GOT3 (cell line): ENCODE results near the gene CAMK2B.

Source experiments
- DNase-seq: peaks from one replicate; lab custom pipeline; 2025; ENCODE audit warnings: mixed read lengths; lab: John Stamatoyannopoulos, UW

The CAMK2B gene

GRCh38 chr7:44329888-44330287, 4.5 kb upstream of the CAMK2B start:
- no peak for DNase-seq

- no peak for DNase-seq
Measured at GRCh38 chr7:44329081-44329480, 3.7 kb upstream of the CAMK2B start.

GRCh38 chr7:44327981-44328380, 2.6 kb upstream of the CAMK2B start:
- no peak for DNase-seq

GRCh38 chr7:44326261-44327125, 1.1 kb upstream of the CAMK2B start:
- DNase-seq: no peak

- no peak for DNase-seq
Measured at GRCh38 chr7:44325811-44326241, 432 bp upstream of the CAMK2B start.

- DNase-seq: no peak
Measured at GRCh38 chr7:44324481-44325200, 753 bp downstream of the CAMK2B start.

GRCh38 chr7:44324204-44324480, 1.3 kb downstream of the CAMK2B start:
- DNase-seq: no peak

- no peak for DNase-seq
Measured at GRCh38 chr7:44323381-44324203, 1.8 kb downstream of the CAMK2B start.

GRCh38 chr7:44322631-44323363, 2.6 kb downstream of the CAMK2B start:
- no peak for DNase-seq

GRCh38 chr7:44321796-44322195, 3.6 kb downstream of the CAMK2B start:
- no peak for DNase-seq

- DNase-seq: no peak
Measured at GRCh38 chr7:44320794-44321371, 4.5 kb downstream of the CAMK2B start.

GRCh38 chr7:44320141-44320540, 5.3 kb downstream of the CAMK2B start:
- DNase-seq: no peak

GRCh38 chr7:44318332-44318731, 7.1 kb downstream of the CAMK2B start:
- no peak for DNase-seq

- DNase-seq: no peak
Measured at GRCh38 chr7:44315301-44315903, 10.0 kb downstream of the CAMK2B start.

GRCh38 chr7:44313621-44314031, 11.8 kb downstream of the CAMK2B start:
- no peak for DNase-seq

- no peak for DNase-seq
Measured at GRCh38 chr7:44313016-44313415, 12.4 kb downstream of the CAMK2B start.

GRCh38 chr7:44311561-44312495, 13.6 kb downstream of the CAMK2B start:
- no peak for DNase-seq

- no peak for DNase-seq
Measured at GRCh38 chr7:44310221-44310848, 15.1 kb downstream of the CAMK2B start.

GRCh38 chr7:44309271-44310091, 15.9 kb downstream of the CAMK2B start:
- no peak for DNase-seq
